Brain microvascular endothelial cell (primary cell): ENCODE results near the gene MRPL45.

Experiments used
- DNase-seq: peaks from one replicate; pipeline ENCODE4 v3.0.0-alpha.2; 2020
- H3K27ac ChIP-seq: fragments of 250-450 bp; sonication (Bioruptor Pico); 2 replicates; pipeline ENCODE4 v1.5.1; 2020; ENCODE audit warnings: mild to moderate bottlenecking, moderate library complexity
- H3K27me3 ChIP-seq: fragments of 250-450 bp; sonication (Bioruptor Pico); replicated peaks from 2 replicates; pipeline ENCODE4 v1.5.1; 2020; ENCODE audit warnings: mild to moderate bottlenecking
- H3K36me3 ChIP-seq: fragments of 250-450 bp; sonication (Bioruptor Pico); replicated peaks from 2 replicates; pipeline ENCODE4 v1.5.1; 2020; ENCODE audit warnings: mild to moderate bottlenecking
- H3K4me3 ChIP-seq: 2 replicates; pipeline ENCODE4 v1.5.1; 2011; ENCODE audit warnings: low read depth, mild to moderate bottlenecking, control low read depth, low read length, moderate library complexity
- in situ Hi-C: cut with HindIII; loops from 2 replicates; pipeline ENCODE4 v1.10.0; 2017; ENCODE audit warnings: low sequenced_read_pairs, low pct_ligation_motif_present
- TF ChIP-seq, protein P1 (sequence below): IDR thresholded peaks from 2 replicates; pipeline ENCODE4 v1.5.1; 2011; ENCODE audit warnings: low read depth, mild to moderate bottlenecking, moderate library complexity, low read length, control low read depth, inconsistent platforms; ENCODE audit errors: missing control alignments

The MRPL45 gene

DNA sequence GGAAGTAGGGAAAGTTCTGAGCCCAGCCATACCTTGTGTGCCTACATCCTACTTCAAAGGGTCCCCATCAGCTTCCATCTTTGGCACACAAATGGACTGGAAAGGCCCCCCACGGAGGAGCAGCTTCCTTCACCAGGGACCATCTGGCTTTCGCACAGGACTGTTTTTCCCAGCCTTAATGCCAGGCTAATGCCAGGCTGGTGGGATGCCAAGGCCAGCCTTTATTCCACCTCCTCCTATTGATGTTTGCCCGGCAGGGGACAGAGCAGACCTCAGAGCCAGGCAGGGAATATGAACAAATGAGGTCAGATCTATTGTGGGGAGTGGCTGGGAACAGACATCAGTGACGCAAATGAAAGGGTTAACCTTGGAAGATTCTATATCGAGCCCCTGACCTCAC is 41.1 kb downstream of the MRPL45 start:
- Histone ChIP-seq H3K36me3 (no peaks in the 10 kb centered on the region), H3K27ac (no peak overlapping the region), H3K4me3 (no peak overlapping the region), H3K27me3 (peaks cover 4% of the 10 kb centered on the region)
- TF ChIP-seq, protein P1, sequence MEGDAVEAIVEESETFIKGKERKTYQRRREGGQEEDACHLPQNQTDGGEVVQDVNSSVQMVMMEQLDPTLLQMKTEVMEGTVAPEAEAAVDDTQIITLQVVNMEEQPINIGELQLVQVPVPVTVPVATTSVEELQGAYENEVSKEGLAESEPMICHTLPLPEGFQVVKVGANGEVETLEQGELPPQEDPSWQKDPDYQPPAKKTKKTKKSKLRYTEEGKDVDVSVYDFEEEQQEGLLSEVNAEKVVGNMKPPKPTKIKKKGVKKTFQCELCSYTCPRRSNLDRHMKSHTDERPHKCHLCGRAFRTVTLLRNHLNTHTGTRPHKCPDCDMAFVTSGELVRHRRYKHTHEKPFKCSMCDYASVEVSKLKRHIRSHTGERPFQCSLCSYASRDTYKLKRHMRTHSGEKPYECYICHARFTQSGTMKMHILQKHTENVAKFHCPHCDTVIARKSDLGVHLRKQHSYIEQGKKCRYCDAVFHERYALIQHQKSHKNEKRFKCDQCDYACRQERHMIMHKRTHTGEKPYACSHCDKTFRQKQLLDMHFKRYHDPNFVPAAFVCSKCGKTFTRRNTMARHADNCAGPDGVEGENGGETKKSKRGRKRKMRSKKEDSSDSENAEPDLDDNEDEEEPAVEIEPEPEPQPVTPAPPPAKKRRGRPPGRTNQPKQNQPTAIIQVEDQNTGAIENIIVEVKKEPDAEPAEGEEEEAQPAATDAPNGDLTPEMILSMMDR = no peak
- no peak for DNase-seq
- in situ Hi-C loops = no loop called here

DNA sequence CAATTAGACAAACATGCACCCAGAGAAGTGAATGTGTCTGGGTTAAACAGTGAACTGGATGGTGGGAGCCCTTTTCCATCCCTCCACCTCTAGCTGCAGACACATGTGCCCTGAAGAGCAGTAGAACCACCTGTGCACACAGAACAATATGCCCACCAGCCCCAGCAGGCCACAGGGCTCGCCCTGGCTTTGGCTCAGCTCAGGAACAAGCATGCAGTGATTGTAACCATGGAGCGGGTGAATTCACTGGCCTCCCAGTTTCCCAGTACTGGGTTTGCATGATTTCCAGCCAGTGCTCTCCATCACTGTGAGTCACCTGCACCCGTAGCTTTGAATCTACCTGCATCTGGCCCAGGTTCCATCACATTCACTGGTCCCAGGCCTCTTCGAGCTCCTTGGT is 41.6 kb downstream of the MRPL45 start:
- TF ChIP-seq, protein P1 = no peak
- Histone ChIP-seq H3K36me3 (no peaks in the 10 kb centered on the region), H3K4me3 (no peak overlapping the region), H3K27ac (no peak overlapping the region), H3K27me3 (peaks cover 2% of the 10 kb centered on the region)
- no peak for DNase-seq
- in situ Hi-C loops = no loop called here

GRCh38 chr17:38339891-38340290 is 42.9 kb downstream of the MRPL45 start:
- no peak overlapping the region for H3K27ac ChIP-seq
- DNase-seq = no peak
- no peak overlapping the region for H3K4me3 ChIP-seq
- no peaks in the 10 kb centered on the region for H3K27me3 ChIP-seq
- in situ Hi-C loops = no loop called here
- no peaks in the 10 kb centered on the region for H3K36me3 ChIP-seq
- TF ChIP-seq, protein P1 = no peak

- TF ChIP-seq, protein P1 = no peak
- in situ Hi-C loops = no loop called here
- no peak overlapping the region for H3K4me3 ChIP-seq
- no peaks in the 10 kb centered on the region for H3K27me3 ChIP-seq
- DNase-seq = no peak
- H3K36me3 ChIP-seq = no peaks in the 10 kb centered on the region
- H3K27ac ChIP-seq = no peak overlapping the region
Observed at GRCh38 chr17:38341035-38341721, 44.2 kb downstream of the MRPL45 start.

DNA sequence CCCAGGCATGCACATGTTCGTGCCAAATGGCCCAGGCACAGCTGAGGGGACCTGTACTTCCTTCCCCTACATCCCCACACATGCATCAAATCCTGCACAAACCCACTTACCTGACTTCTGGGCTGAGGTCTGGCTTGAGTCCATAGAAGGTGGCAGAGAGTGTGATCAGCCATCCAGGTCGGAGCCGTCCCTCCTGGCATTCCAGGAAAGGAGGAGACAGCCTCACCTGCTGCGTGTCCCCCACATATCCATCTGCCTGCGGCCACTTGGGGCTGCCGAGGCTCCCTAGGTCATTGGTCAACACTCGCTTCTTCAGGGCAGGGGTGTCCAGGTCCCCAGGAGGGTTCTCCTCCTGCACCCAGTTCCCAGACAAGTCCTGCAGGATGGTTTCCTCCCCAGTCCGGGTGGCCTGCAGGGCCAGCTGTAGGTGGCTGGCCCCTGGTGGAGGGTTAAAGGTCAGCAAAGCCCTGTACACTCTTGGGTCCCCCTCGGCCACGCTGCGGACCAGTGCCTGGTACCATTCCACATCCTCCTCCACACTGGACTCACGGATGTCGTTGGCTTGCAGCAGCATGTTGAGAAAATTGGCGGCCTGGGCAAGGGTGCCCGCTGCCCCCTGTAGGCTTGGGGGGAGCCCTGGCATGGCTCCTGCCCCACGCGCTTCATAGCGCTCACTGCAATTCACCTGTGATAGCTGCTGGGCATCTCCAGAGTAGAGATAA is 46.1 kb downstream of the MRPL45 start:
- Histone ChIP-seq H3K4me3 (no peak overlapping the region), H3K36me3 (no peaks in the 10 kb centered on the region), H3K27me3 (no peaks in the 10 kb centered on the region), H3K27ac (no peak overlapping the region)
- TF ChIP-seq, protein P1 = no peak
- DNase-seq = no peak
- in situ Hi-C loops = no loop called here
